Hepatocyte (in vitro differentiated cells): ENCODE data around the gene TFEB.

ENCODE experiments used
- EZH2 ChIP-seq: fragments of 200-600 bp; sonication (generic); IDR thresholded peaks from 2 replicates; pipeline ENCODE4 v1.6.1; 2016; ENCODE audit warnings: antibody characterized with exemption, mild to moderate bottlenecking, borderline replicate concordance
- TF ChIP-seq, protein P1 (sequence below): fragments of 200-600 bp; sonication (generic); IDR thresholded peaks from 2 replicates; pipeline ENCODE4 v1.5.1; 2016; ENCODE audit warnings: antibody characterized with exemption, mild to moderate bottlenecking; ENCODE audit not compliant: poor library complexity

DNA sequence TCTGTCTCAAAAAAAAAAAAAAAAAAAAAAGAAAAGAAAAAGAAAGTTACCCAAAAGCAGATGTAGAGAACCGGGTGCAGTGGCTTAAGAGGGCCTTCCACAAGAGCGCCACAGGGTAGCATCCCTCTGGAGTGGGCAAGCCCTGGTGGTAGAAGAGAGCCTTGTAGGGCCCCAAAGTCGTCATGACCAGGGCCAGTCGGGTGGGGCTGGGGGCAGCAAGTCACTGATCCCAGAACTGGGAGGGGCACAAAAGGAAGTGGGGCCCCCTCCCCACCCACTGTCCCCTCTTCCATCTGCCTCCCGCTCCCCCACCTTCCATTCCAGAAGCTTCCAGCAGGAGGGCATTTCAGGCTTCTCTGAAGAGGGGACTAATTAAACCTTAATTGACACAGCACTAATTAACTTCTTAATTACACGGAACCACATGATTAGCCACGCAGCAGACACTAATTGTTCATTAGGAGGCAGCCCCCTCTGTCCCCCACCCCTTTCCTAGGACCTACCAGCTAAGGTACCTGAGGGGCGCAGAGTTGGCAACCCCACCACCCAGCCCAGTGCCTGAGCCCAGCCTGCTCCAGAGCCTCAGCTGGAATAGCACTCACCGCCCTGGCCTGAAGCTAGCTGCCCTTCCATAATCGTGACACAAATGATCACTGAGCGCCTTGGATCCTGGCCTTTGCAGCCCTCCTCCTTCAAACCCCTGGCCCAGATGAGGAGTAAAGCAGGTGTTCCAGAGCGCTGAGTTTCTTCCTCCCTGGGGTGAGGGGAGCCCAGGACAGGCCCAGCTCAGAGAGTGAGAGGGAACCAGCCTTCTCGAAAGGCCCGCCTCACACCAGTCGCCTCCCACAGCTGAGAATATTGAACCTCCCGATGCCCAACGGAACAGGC lies 62.3 kb downstream of the TFEB start:
- TF ChIP-seq, protein P1, sequence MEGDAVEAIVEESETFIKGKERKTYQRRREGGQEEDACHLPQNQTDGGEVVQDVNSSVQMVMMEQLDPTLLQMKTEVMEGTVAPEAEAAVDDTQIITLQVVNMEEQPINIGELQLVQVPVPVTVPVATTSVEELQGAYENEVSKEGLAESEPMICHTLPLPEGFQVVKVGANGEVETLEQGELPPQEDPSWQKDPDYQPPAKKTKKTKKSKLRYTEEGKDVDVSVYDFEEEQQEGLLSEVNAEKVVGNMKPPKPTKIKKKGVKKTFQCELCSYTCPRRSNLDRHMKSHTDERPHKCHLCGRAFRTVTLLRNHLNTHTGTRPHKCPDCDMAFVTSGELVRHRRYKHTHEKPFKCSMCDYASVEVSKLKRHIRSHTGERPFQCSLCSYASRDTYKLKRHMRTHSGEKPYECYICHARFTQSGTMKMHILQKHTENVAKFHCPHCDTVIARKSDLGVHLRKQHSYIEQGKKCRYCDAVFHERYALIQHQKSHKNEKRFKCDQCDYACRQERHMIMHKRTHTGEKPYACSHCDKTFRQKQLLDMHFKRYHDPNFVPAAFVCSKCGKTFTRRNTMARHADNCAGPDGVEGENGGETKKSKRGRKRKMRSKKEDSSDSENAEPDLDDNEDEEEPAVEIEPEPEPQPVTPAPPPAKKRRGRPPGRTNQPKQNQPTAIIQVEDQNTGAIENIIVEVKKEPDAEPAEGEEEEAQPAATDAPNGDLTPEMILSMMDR = no peak
- no peak for TF ChIP-seq EZH2
